K562 (cell line): ENCODE measurements around the gene MTCL3.

ENCODE experiments used
- ATAC-seq: fragments of 200-7000 bp; cut with Tn5 transposase; 3 replicates; pipeline ENCODE4 v1.9.1; 2020; ENCODE audit warnings: moderate library complexity
- BruUV-seq: library from RNA; stranded (reverse); fragments of 400-500 nt; replicated peaks from 2 replicates; lab custom pipeline; 2021; lab: Mats Ljungman, UMichigan
- CTCF ChIA-PET: fragments of 300-600 bp; formaldehyde crosslinking; extraction: SDS; loops from one replicate; lab custom pipeline; 2021; ENCODE audit warnings: low intra/inter-chr PET ratio; lab: Yijun Ruan, JAX
- POLR2A ChIA-PET: fragments of 300-600, 350-650 bp; sonication (Branson Sonifier 250); formaldehyde crosslinking; extraction: SDS; loops from one replicate; lab custom pipeline; 2021; ENCODE audit warnings: antibody characterized with exemption, inconsistent platforms; lab: Yijun Ruan, JAX
- DNase-seq, 4 experiments: peaks; one replicate each; pipeline versions ENCODE4 v3.0.0 to v3.0.0-alpha.2; 2011 to 2018; ENCODE audit warnings: low spot score in 3 of 4, mixed read lengths in 3 of 4; ENCODE audit errors: extremely low read depth in 1 of 4
- FAIRE-seq: peaks from 2 replicates; lab custom pipeline; 2011; peaks lifted over from hg19 to GRCh38; lab: Jason Lieb, UNC
- H2AFZ ChIP-seq: 2 replicates; pipeline ENCODE4 v1.6.0; 2011; ENCODE audit warnings: low read depth, low read length, control low read depth, inconsistent platforms
- H3K27ac ChIP-seq: fragments of 200-600 bp; 3 replicates; pipeline ENCODE4 v1.8.0; 2011; ENCODE audit warnings: low read depth, mild to moderate bottlenecking, control low read depth, inconsistent platforms, low read length, moderate library complexity, mixed read lengths; ENCODE audit errors: extremely low read depth
- H3K27me3 ChIP-seq, 2 experiments: fragments of 300-600 bp in 1 of 2; 2 replicates in 1 of 2; 3 replicates in 1 of 2; pipeline versions ENCODE4 v1.6.0 to v1.8.0; 2011; ENCODE audit warnings: inconsistent platforms in 2 of 2, low read length in 2 of 2, mild to moderate bottlenecking in 1 of 2, mixed read lengths in 1 of 2, moderate library complexity in 1 of 2; ENCODE audit not compliant: control insufficient read depth in 2 of 2, insufficient read depth in 2 of 2
- H3K36me3 ChIP-seq: fragments of 300-600 bp; 3 replicates; pipeline ENCODE4 v1.8.0; 2011; ENCODE audit warnings: mild to moderate bottlenecking, low read length, inconsistent platforms; ENCODE audit not compliant: control insufficient read depth, insufficient read depth
- H3K4me1 ChIP-seq, 2 experiments: fragments of 200-600 bp in 1 of 2; replicated peaks in 1 of 2; 2 replicates in 1 of 2; 3 replicates in 1 of 2; pipeline versions ENCODE4 v1.5.1 to v1.8.0; 2011; ENCODE audit warnings: inconsistent platforms in 2 of 2, low read length in 2 of 2, mild to moderate bottlenecking in 1 of 2, mixed read lengths in 1 of 2, moderate library complexity in 1 of 2; ENCODE audit not compliant: control insufficient read depth in 2 of 2, insufficient read depth in 2 of 2
- H3K4me2 ChIP-seq: 2 replicates; pipeline ENCODE4 v1.6.1; 2011; ENCODE audit warnings: low read length, control low read depth, inconsistent platforms, mixed read lengths; ENCODE audit not compliant: insufficient read depth
- H3K4me3 ChIP-seq: fragments of 200-600 bp; sonication (generic), shearing (Covaris generic); 2 replicates; pipeline ENCODE4 v1.5.1; 2016; ENCODE audit warnings: control low read depth, inconsistent platforms
- H3K79me2 ChIP-seq: fragments of 200-600 bp; 3 replicates; pipeline ENCODE4 v1.8.0; 2011; ENCODE audit warnings: low read length, inconsistent platforms; ENCODE audit not compliant: control insufficient read depth, insufficient read depth
- H3K9ac ChIP-seq, 2 experiments: 2 replicates each; pipeline versions ENCODE4 v1.6.0 to v1.6.1; 2011; ENCODE audit warnings: low read depth in 2 of 2, low read length in 2 of 2, control low read depth in 1 of 2, inconsistent platforms in 1 of 2, mild to moderate bottlenecking in 1 of 2, mixed read lengths in 1 of 2; ENCODE audit not compliant: insufficient read depth in 1 of 2
- H3K9me1 ChIP-seq: one replicate; pipeline ENCODE4 v1.6.0; 2011; ENCODE audit warnings: inconsistent platforms, mild to moderate bottlenecking, low read length, moderate library complexity; ENCODE audit not compliant: control insufficient read depth, insufficient read depth
- H3K9me3 ChIP-seq: replicated peaks from 2 replicates; pipeline ENCODE4 v1.5.1; 2011; ENCODE audit warnings: low read depth, low read length, inconsistent platforms; ENCODE audit not compliant: control insufficient read depth, insufficient read depth
- H4K20me1 ChIP-seq: replicated peaks from 2 replicates; pipeline ENCODE4 v1.6.1; 2011; ENCODE audit warnings: low read length, inconsistent platforms, mixed read lengths; ENCODE audit not compliant: control insufficient read depth, insufficient read depth
- ATF4 ChIP-seq: fragments of 450-650 bp; formaldehyde crosslinking; IDR thresholded peaks from 2 replicates; pipeline ENCODE4 v1.4.0; 2022; ENCODE audit warnings: mild to moderate bottlenecking, moderate library complexity
- CEBPZ ChIP-seq: fragments of 150-350 bp; IDR thresholded peaks from 2 replicates; pipeline ENCODE4 v1.6.1; 2014; ENCODE audit warnings: low read depth, mild to moderate bottlenecking, low read length, borderline replicate concordance
- ELF4 ChIP-seq: fragments of 450-650 bp; formaldehyde crosslinking; IDR thresholded peaks from 2 replicates; pipeline ENCODE4 v1.4.0; 2022; ENCODE audit warnings: missing genetic modification characterization
- HEY1 ChIP-seq: fragments of 250-450 bp; sonication (Bioruptor Pico); IDR thresholded peaks from 2 replicates; pipeline ENCODE4 v1.5.0; 2020; ENCODE audit warnings: mild to moderate bottlenecking, moderate library complexity, borderline replicate concordance
- KDM5B ChIP-seq: fragments of 200-600 bp; sonication (generic); IDR thresholded peaks from 2 replicates; pipeline ENCODE4 v1.6.1; 2012; ENCODE audit warnings: low read depth, mild to moderate bottlenecking, moderate library complexity, low read length, control low read depth, inconsistent platforms; ENCODE audit not compliant: insufficient replicate concordance
- MTA1 ChIP-seq: fragments of 450-650 bp; IDR thresholded peaks from 2 replicates; pipeline ENCODE4 v1.6.1; 2017; ENCODE audit warnings: borderline replicate concordance
- RBM15 ChIP-seq: fragments of 200-400 bp; formaldehyde crosslinking; IDR thresholded peaks from 2 replicates; pipeline ENCODE4 v1.6.1; 2018; ENCODE audit warnings: mild to moderate bottlenecking, low read length, moderate library complexity; ENCODE audit not compliant: insufficient read depth
- SIRT6 ChIP-seq: IDR thresholded peaks from one replicate; pipeline ENCODE4 v1.6.1; 2012; ENCODE audit warnings: low read depth, mild to moderate bottlenecking, control low read depth, inconsistent platforms, low read length, moderate library complexity
- SMARCB1 ChIP-seq: IDR thresholded peaks from 2 replicates; pipeline ENCODE4 v1.6.1; 2011; ENCODE audit warnings: improper control_type of control experiment, low read depth; ENCODE audit not compliant: insufficient read length
- TCF7 ChIP-seq: sonication (generic); IDR thresholded peaks from 2 replicates; pipeline ENCODE4 v1.6.1; 2016; ENCODE audit warnings: antibody characterized with exemption, borderline replicate concordance
- ZC3H11A ChIP-seq: IDR thresholded peaks from 2 replicates; pipeline ENCODE4 v1.6.1; 2012; ENCODE audit warnings: low read depth, low read length, improper control_type of control experiment
- ZNF695 ChIP-seq: fragments of 450-650 bp; formaldehyde crosslinking; IDR thresholded peaks from 2 replicates; pipeline ENCODE4 v1.4.0; 2020; ENCODE audit warnings: mild to moderate bottlenecking, moderate library complexity
- WGBS: fragments of 100-300 bp; shearing (Covaris generic); methylation state at CpG from one replicate; pipeline ENCODE4 v1.1.6; 2016; ENCODE audit warnings: low coverage, mixed read lengths; ENCODE audit not compliant: insufficient coverage; ENCODE audit errors: missing lambda C conversion rate; 5-methylcytosine and 5-hydroxymethylcytosine counted together
- in situ Hi-C: fragments of 300-500 bp; cut with MboI; formaldehyde crosslinking; loops from 4 replicates; pipeline ENCODE4 v1.15.0; 2018; ENCODE audit warnings: inconsistent platforms, mixed read lengths
- intact Hi-C: fragments of 100-400 bp; cut with micrococcal nuclease; formaldehyde crosslinking; loops from 2 replicates; pipeline ENCODE4 v1.14.2; 2022

Gene MTCL3

GRCh38 chr6:127489248-127489647 lies 29.9 kb downstream of the MTCL3 start:
- FAIRE-seq (no peak), DNase-seq (no peak), ATAC-seq (no peak)
- no TSS peak for BruUV-seq
- Histone ChIP-seq H3K9ac (no peak overlapping the region), H3K9me1 (no peaks in the 10 kb centered on the region), H3K9me3 (no peaks in the 10 kb centered on the region), H4K20me1 (no peaks in the 10 kb centered on the region), H3K27ac (no peak overlapping the region), H3K4me3 (no peak overlapping the region), H3K79me2 (no peaks in the 10 kb centered on the region), H3K27me3 (no peaks in the 10 kb centered on the region), H3K4me2 (no peak overlapping the region), H3K36me3 (no peaks in the 10 kb centered on the region), H3K4me1 (no peaks in the 10 kb centered on the region), H2AFZ (no peak overlapping the region)
- ChIA-PET CTCF (no interaction called here), POLR2A (interaction anchor here (0.9 kb wide), 1 partner anchor 23 kb away, joined by 3 read pairs; no protein-coding TSS in a partner anchor)
- in situ Hi-C loops: no loop called here
- TF ChIP-seq ZC3H11A (no peak), ZNF695 (CRISPR knock-in tag) (no peak), CEBPZ (no peak), KDM5B (no peak), RBM15 (no peak), ATF4 (CRISPR knock-in tag) (no peak), MTA1 (no peak), SIRT6 (no peak), HEY1 (CRISPR knock-in tag) (no peak), TCF7 (no peak), ELF4 (CRISPR knock-in tag) (no peak), SMARCB1 (no peak)
- intact Hi-C loops: no loop called here
- WGBS: 9% methylated on average over 1 of the region's 1 CpG
